ENCODE data around the gene TRUB1.

DNA sequence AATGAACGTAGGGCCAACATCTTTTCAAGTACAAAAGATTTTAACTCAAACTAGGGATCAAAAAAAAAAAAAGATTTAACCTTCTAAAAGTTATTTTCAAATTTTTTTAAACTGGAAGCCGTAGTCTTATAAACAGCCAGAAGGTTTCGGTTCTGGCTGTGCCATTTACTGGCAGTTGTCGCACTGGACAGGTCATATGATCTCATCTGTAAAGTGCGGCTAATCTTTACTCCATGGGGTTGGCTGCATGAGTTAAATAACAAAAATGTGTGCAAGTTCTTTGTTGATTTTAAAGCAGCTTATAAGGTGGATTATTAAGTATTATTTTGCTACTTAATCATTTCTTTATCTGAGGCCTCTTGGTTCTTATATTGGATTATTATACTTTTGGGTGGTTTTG is 36.6 kb downstream of the TRUB1 start:
- TF ChIP-seq EP300 (IDR thresholded peaks at IDR 0.05), result no peak
- TF ChIP-seq, protein P1, sequence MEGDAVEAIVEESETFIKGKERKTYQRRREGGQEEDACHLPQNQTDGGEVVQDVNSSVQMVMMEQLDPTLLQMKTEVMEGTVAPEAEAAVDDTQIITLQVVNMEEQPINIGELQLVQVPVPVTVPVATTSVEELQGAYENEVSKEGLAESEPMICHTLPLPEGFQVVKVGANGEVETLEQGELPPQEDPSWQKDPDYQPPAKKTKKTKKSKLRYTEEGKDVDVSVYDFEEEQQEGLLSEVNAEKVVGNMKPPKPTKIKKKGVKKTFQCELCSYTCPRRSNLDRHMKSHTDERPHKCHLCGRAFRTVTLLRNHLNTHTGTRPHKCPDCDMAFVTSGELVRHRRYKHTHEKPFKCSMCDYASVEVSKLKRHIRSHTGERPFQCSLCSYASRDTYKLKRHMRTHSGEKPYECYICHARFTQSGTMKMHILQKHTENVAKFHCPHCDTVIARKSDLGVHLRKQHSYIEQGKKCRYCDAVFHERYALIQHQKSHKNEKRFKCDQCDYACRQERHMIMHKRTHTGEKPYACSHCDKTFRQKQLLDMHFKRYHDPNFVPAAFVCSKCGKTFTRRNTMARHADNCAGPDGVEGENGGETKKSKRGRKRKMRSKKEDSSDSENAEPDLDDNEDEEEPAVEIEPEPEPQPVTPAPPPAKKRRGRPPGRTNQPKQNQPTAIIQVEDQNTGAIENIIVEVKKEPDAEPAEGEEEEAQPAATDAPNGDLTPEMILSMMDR (IDR thresholded peaks at IDR 0.05), result no peak
- TF ChIP-seq POLR2A (IDR thresholded peaks at IDR 0.05), result no peak
- no peak for TF ChIP-seq POLR2AphosphoS5 (IDR thresholded peaks at IDR 0.05)

Measured in gastroesophageal sphincter (tissue), 3 donors.